GM06990 (cell line): Measurements from ENCODE around the gene TRMT112.
A peak's percentile ranks its signal among the peaks of the same experiment; 100 is the strongest.

Experiments
- DNase-seq: peaks from one replicate; pipeline ENCODE4 v3.0.0-alpha.2; 2011; ENCODE audit not compliant: insufficient read length; ENCODE audit errors: extremely low read depth
- H3K27me3 ChIP-seq: replicated peaks from 2 replicates; pipeline ENCODE4 v1.6.0; 2011; ENCODE audit warnings: low read length; ENCODE audit not compliant: control insufficient read depth, insufficient read depth
- H3K36me3 ChIP-seq: 2 replicates; pipeline ENCODE4 v1.5.1; 2011; ENCODE audit warnings: low read length; ENCODE audit not compliant: control insufficient read depth, insufficient read depth
- H3K4me3 ChIP-seq: replicated peaks from 2 replicates; pipeline ENCODE4 v1.5.1; 2011; ENCODE audit warnings: low read depth, mild to moderate bottlenecking, control low read depth, low read length
- CTCF ChIP-seq: IDR thresholded peaks from 2 replicates; pipeline ENCODE4 v1.5.1; 2011; ENCODE audit warnings: low read length, control low read depth, mild to moderate bottlenecking, inconsistent platforms; ENCODE audit not compliant: insufficient read depth, poor library complexity, severe bottlenecking

Gene TRMT112

GRCh38 chr11:64337538-64338249 is 20.3 kb upstream of the TRMT112 start:
- no peak for TF ChIP-seq CTCF
- Histone ChIP-seq H3K4me3 (no peak overlapping the region), H3K27me3 (no peaks in the 10 kb centered on the region), H3K36me3 (peaks cover 3% of the 10 kb centered on the region)
- no peak for DNase-seq

DNA sequence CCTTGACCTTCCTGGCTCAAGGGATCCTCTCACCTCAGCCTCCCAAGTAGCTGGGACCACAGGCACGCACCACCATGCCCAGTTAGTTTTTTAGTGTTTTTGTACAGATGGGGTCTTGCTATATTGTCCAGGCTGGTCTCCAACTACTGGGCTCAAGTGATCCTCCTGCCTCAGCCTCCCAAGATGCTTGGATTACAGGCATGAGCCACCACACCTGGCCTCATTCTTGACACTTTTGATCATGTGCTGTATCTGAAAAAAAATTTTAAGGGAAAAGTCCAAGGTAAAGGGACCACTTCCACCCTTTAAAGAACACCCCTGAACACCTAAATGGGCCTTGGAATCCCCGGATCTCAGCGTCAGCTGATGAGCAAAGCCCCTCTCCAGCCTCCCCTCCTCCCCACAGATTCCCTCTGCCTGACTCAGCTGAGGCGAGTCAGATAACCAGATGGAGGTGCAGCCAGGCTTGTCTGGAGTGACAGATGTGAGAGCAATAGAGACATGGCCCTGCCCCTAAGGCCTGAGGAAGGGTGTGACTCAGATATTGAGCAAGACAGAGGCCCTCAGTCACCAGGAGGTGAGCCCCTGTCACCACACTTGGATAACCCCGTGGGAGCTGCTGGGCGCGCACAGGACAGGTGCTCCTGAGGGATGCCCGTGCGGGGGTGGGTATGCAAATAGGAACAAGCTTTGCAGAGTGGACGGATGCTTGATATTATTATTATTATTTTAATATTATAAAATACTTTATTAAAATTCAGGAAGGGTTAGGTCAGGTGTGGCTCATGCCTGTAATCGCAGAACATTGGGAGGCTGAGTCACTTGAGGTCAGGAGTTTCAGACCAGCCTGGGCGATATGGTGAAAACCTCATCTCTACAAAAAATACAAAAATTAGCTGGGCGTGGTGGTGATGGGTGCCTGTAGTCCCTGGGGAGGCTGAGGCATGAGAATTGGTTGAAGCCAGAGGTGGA is 17.7 kb upstream of the TRMT112 start:
- Histone ChIP-seq H3K36me3 (peaks cover 3% of the 10 kb centered on the region), H3K4me3 (no peak overlapping the region; the same call in 1 of the 2 replicates), H3K27me3 (no peaks in the 10 kb centered on the region)
- no peak for TF ChIP-seq CTCF
- peak; percentile 81 for DNase-seq

- no peak for TF ChIP-seq CTCF
- H3K36me3 ChIP-seq, result peaks cover 3% of the 10 kb centered on the region
- no peak for DNase-seq
- H3K4me3 ChIP-seq, result no peak overlapping the region
- no peaks in the 10 kb centered on the region for H3K27me3 ChIP-seq
Measured at GRCh38 chr11:64333556-64333955, 16.2 kb upstream of the TRMT112 start.

DNA sequence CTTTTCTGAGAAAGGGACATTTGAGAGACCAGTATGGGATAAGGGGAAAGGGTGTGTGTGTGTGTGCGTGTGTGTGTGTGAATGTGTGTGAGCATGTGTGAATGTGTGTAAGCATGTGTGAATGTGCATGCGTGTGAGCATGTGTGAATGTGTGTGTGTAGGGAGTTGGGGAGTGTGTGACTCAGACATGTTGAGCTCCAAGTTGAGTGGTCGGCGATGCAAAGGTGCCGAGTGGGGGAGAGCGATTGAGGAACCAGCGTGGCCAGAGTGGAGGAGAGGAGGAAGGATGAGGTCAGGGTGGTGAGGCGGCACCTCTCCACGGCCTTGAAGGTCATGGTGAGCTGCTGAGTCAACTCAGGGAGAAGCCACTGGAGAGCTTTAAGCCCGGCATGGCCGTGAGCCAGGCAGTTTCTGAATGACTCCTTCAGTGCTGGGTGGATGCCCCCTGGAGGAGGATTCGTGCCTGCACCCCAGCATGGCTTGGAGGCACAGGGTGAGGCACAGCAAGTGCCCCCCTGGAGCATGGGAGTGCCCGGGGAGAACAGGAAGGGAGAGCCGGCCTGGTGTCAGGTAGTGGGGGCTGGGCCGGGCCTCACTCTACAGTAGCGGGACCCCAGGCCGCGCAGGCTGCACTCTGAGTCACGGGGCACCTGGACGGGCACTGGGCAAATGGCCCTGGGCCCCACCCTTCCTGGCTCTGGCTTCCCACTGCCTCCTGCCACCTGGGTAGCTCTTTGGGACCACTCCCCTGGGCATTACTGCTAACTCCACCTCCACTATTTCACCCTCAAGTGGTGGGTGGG is 14.4 kb upstream of the TRMT112 start:
- H3K4me3 ChIP-seq, result no peak overlapping the region
- peak; percentile 83 for DNase-seq
- TF ChIP-seq CTCF, result peak; percentile 79

GRCh38 chr11:64330888-64331287 is 13.5 kb upstream of the TRMT112 start:
- Histone ChIP-seq H3K36me3 (no peaks in the 10 kb centered on the region; the same call in 1 of the 2 replicates), H3K27me3 (no peaks in the 10 kb centered on the region), H3K4me3 (no peak overlapping the region)
- no peak for TF ChIP-seq CTCF
- DNase-seq, result no peak

More for the DNA sequence above, 14.4 kb upstream of the TRMT112 start:
- H3K36me3 ChIP-seq, result no peaks in the 10 kb centered on the region; the same call in 1 of the 2 replicates
- H3K27me3 ChIP-seq, result no peaks in the 10 kb centered on the region
